ENCODE results near the gene EXOC3L1.

The EXOC3L1 gene

DNA sequence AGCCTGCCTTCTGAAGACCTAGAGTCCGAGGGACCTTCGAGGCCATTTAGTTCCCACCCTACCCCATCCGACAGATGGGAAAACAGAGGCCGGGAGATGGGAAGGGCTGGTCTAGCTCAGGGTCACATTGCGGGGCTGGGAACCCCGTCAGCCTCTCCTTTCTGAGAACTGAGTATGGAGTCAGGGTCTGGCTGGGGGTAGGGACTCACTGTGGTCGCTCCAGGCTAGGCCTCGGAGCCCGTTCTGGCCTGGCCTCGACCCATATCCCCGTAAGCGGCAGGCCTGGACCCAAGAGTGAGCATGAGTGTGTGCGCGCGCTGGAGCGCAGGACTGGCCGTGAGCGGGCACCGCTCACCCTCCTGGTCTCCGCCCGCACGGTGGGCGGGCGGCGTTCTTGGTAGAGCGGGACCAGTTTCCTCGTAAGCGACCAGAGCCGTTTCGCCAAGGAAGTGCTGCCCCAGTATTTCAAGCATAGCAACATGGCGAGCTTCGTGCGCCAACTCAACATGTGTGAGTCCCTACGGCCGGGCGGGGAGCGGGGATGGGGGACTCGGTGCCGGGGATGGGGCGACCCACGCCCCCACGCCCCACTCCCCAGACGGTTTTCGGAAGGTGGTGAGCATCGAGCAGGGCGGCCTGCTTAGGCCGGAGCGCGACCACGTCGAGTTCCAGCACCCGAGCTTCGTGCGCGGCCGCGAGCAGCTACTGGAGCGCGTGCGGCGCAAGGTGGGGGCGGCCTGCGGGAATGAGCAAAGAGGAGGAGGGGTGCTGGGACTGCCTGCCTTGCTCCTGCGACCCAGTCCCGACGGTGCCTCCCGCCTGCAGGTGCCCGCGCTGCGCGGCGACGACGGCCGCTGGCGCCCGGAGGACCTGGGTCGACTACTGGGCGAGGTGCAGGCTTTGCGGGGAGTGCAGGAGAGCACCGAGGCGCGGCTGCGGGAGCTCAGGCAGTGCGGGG, 24.5 kb downstream of the EXOC3L1 start:
- TF ChIP-seq, protein P1, sequence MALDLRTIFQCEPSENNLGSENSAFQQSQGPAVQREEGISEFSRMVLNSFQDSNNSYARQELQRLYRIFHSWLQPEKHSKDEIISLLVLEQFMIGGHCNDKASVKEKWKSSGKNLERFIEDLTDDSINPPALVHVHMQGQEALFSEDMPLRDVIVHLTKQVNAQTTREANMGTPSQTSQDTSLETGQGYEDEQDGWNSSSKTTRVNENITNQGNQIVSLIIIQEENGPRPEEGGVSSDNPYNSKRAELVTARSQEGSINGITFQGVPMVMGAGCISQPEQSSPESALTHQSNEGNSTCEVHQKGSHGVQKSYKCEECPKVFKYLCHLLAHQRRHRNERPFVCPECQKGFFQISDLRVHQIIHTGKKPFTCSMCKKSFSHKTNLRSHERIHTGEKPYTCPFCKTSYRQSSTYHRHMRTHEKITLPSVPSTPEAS (tag by site-specific recombination; IDR thresholded peaks at IDR 0.05) = no peak
- TF ChIP-seq ZNF530 (tag by site-specific recombination; IDR thresholded peaks at IDR 0.05; ENCODE audit: low read depth) = no peak
- TF ChIP-seq MZF1 (tag by site-specific recombination; IDR thresholded peaks at IDR 0.05; ENCODE audit: borderline replicate concordance) = no peak
- TF ChIP-seq ZNF114 (tag by site-specific recombination; IDR thresholded peaks at IDR 0.05) = no peak
- Histone ChIP-seq H3K4me1 (ENCODE audit: control insufficient read depth, insufficient read depth, low read length) (no peaks in the 10 kb centered on the region), H3K36me3 (ENCODE audit: control insufficient read depth in 2 of 2, insufficient read depth in 1 of 2, low read length in 2 of 2) (peaks cover 0 to 3% of the 10 kb centered on the region in 2 experiments; a peak in 1 of 3 replicates), H3K27ac (ENCODE audit: extremely low read depth, low read depth, low read length) (no peak overlapping the region), H3K4me3 (ENCODE audit: low read depth, low read length) (no peak overlapping the region), H3K9me3 (ENCODE audit: control insufficient read depth, insufficient read depth, low read depth, low read length) (no peaks in the 10 kb centered on the region)
- POLR2A ChIA-PET = no interaction called here
- CTCF ChIA-PET = no interaction called here

DNA sequence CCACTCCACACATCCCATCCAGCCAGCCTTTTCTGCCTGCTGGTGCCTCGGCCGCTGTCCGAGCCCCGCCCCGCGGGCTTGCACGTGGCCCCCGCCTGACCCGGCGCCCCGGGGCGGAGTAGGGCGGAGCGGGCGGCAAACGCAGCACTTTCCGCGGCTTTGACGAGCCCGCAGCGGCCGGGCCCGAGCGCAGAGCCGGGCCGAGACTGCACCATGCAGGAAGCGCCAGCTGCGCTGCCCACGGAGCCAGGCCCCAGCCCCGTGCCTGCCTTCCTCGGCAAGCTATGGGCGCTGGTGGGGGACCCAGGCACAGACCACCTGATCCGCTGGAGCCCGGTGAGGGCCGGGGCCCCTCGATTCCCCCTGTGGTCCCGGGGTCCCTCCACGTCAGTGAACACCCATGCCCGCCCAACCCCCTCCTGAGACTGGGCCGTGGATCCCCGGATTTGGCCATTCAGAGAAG, 25.3 kb downstream of the EXOC3L1 start, which contains the start of gene HSF4:
TSS of gene HSF4 (plus strand) at position 147 of the 463 bp plus-strand sequence. CDS start at position 214, 67 bp downstream.
- POLR2A ChIA-PET = no interaction called here

More for the DNA sequence above, 25.3 kb downstream of the EXOC3L1 start, which contains the start of gene HSF4:
- CTCF ChIA-PET = interaction anchor here (0.5 to 0.6 kb wide), 2 partner anchors 11 to 114 kb away, joined by 3 read pairs; no protein-coding TSS in a partner anchor
- Histone ChIP-seq H3K27ac (ENCODE audit: extremely low read depth, low read depth, low read length) (no peak within 1 kb of the TSS), H3K4me1 (ENCODE audit: control insufficient read depth, insufficient read depth, low read length) (no peaks in the 10 kb centered on the region), H3K36me3 (ENCODE audit: control insufficient read depth in 2 of 2, insufficient read depth in 1 of 2, low read length in 2 of 2) (peaks cover 0 to 3% of the 10 kb centered on the region in 2 experiments; a peak in 1 of 3 replicates), H3K9me3 (ENCODE audit: control insufficient read depth, insufficient read depth, low read depth, low read length) (no peaks in the 10 kb centered on the region), H3K4me3 (ENCODE audit: low read depth, low read length) (no peak within 1 kb of the TSS)
- TF ChIP-seq, protein P2, sequence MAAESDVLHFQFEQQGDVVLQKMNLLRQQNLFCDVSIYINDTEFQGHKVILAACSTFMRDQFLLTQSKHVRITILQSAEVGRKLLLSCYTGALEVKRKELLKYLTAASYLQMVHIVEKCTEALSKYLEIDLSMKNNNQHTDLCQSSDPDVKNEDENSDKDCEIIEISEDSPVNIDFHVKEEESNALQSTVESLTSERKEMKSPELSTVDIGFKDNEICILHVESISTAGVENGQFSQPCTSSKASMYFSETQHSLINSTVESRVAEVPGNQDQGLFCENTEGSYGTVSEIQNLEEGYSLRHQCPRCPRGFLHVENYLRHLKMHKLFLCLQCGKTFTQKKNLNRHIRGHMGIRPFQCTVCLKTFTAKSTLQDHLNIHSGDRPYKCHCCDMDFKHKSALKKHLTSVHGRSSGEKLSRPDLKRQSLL (tag by site-specific recombination; IDR thresholded peaks at IDR 0.05) = no peak
- TF ChIP-seq ZNF776 (tag by site-specific recombination; IDR thresholded peaks at IDR 0.05; ENCODE audit: borderline replicate concordance) (no peak), SALL2 (tag by site-specific recombination; IDR thresholded peaks at IDR 0.05; ENCODE audit: borderline replicate concordance) (no peak), ZNF174 (tag by site-specific recombination; IDR thresholded peaks at IDR 0.05) (no peak), ZNF473 (tag by site-specific recombination; IDR thresholded peaks at IDR 0.05) (no peak), ZNF23 (tag by site-specific recombination; IDR thresholded peaks at IDR 0.05; ENCODE audit: borderline replicate concordance) (no peak), ZNF530 (tag by site-specific recombination; IDR thresholded peaks at IDR 0.05; ENCODE audit: low read depth) (no peak), ZNF140 (tag by site-specific recombination; IDR thresholded peaks at IDR 0.05) (no peak), YY2 (tag by site-specific recombination; IDR thresholded peaks at IDR 0.05) (no peak), MYNN (tag by site-specific recombination; IDR thresholded peaks at IDR 0.05; ENCODE audit: borderline replicate concordance) (no peak)
- TF ChIP-seq, protein P3, sequence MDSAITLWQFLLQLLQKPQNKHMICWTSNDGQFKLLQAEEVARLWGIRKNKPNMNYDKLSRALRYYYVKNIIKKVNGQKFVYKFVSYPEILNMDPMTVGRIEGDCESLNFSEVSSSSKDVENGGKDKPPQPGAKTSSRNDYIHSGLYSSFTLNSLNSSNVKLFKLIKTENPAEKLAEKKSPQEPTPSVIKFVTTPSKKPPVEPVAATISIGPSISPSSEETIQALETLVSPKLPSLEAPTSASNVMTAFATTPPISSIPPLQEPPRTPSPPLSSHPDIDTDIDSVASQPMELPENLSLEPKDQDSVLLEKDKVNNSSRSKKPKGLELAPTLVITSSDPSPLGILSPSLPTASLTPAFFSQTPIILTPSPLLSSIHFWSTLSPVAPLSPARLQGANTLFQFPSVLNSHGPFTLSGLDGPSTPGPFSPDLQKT (IDR thresholded peaks at IDR 0.05; ENCODE audit: borderline replicate concordance, low read depth, low read length) = no peak
- TF ChIP-seq, protein P4, sequence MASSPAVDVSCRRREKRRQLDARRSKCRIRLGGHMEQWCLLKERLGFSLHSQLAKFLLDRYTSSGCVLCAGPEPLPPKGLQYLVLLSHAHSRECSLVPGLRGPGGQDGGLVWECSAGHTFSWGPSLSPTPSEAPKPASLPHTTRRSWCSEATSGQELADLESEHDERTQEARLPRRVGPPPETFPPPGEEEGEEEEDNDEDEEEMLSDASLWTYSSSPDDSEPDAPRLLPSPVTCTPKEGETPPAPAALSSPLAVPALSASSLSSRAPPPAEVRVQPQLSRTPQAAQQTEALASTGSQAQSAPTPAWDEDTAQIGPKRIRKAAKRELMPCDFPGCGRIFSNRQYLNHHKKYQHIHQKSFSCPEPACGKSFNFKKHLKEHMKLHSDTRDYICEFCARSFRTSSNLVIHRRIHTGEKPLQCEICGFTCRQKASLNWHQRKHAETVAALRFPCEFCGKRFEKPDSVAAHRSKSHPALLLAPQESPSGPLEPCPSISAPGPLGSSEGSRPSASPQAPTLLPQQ (tag by site-specific recombination; IDR thresholded peaks at IDR 0.05) = no peak
- TF ChIP-seq, protein P5, sequence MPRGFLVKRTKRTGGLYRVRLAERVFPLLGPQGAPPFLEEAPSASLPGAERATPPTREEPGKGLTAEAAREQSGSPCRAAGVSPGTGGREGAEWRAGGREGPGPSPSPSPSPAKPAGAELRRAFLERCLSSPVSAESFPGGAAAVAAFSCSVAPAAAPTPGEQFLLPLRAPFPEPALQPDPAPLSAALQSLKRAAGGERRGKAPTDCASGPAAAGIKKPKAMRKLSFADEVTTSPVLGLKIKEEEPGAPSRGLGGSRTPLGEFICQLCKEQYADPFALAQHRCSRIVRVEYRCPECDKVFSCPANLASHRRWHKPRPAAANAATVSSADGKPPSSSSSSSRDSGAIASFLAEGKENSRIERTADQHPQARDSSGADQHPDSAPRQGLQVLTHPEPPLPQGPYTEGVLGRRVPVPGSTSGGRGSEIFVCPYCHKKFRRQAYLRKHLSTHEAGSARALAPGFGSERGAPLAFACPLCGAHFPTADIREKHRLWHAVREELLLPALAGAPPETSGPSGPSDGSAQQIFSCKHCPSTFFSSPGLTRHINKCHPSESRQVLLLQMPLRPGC (tag by site-specific recombination; IDR thresholded peaks at IDR 0.05) = no peak

Data from HEK293 (cell line).